GM19035 (cell line): ENCODE measurements around the gene DTNB.
"Not testable (repeated sequence)": the region's sequence is repeated elsewhere in the genome, so short reads cannot be mapped to it uniquely, and the experiment has no call there.

Experiments
- ATAC-seq: cut with Tn5 transposase; IDR thresholded peaks from one replicate; pipeline ENCODE4 v1.9.1; 2021; ENCODE audit not compliant: unreplicated experiment

Gene DTNB

GRCh38 chr2:25684577-25685473, 11.4 kb upstream of the DTNB start:
- ATAC-seq, result no peak

GRCh38 chr2:25682082-25682481, 8.7 kb upstream of the DTNB start:
- ATAC-seq, result no peak

GRCh38 chr2:25677877-25678276, 4.5 kb upstream of the DTNB start:
- ATAC-seq, result no peak

- ATAC-seq, result no peak
Observed at GRCh38 chr2:25674077-25674362, 643 bp upstream of the DTNB start.

GRCh38 chr2:25672494-25673299, 680 bp downstream of the DTNB start:
- peak; percentile 62 for ATAC-seq

GRCh38 chr2:25671622-25672021, 1.8 kb downstream of the DTNB start:
- ATAC-seq, result no peak

- no peak for ATAC-seq
Observed at GRCh38 chr2:25669520-25669919, 3.9 kb downstream of the DTNB start.

GRCh38 chr2:25666218-25666617, 7.2 kb downstream of the DTNB start:
- ATAC-seq, result no peak

- ATAC-seq, result not testable (repeated sequence)
Observed at GRCh38 chr2:25665429-25665828, 7.9 kb downstream of the DTNB start.

- ATAC-seq, result no peak
Observed at GRCh38 chr2:25664965-25665307, 8.4 kb downstream of the DTNB start.

GRCh38 chr2:25664183-25664964, 9.0 kb downstream of the DTNB start:
- no peak for ATAC-seq

- ATAC-seq, result no peak
Observed at GRCh38 chr2:25655316-25655715, 18.1 kb downstream of the DTNB start.

- ATAC-seq, result no peak
Observed at GRCh38 chr2:25654801-25655200, 18.6 kb downstream of the DTNB start.

GRCh38 chr2:25651782-25652455, 21.5 kb downstream of the DTNB start:
- no peak for ATAC-seq

- ATAC-seq, result no peak
Observed at GRCh38 chr2:25651066-25651465, 22.3 kb downstream of the DTNB start.

GRCh38 chr2:25650256-25650655, 23.1 kb downstream of the DTNB start:
- no peak for ATAC-seq

GRCh38 chr2:25649786-25650185, 23.6 kb downstream of the DTNB start:
- ATAC-seq, result no peak

GRCh38 chr2:25642298-25642697, 31.1 kb downstream of the DTNB start:
- no peak for ATAC-seq

- ATAC-seq, result no peak
Observed at GRCh38 chr2:25639696-25640095, 33.7 kb downstream of the DTNB start.

- no peak for ATAC-seq
Observed at GRCh38 chr2:25639131-25639530, 34.2 kb downstream of the DTNB start.

GRCh38 chr2:25635797-25636196, 37.6 kb downstream of the DTNB start:
- ATAC-seq, result no peak
